GM19468 (cell line): ENCODE results near the gene RPS25.
"Not testable (repeated sequence)": the region's sequence is repeated elsewhere in the genome, so short reads cannot be mapped to it uniquely, and the experiment has no call there.

ENCODE experiments used
- ATAC-seq: cut with Tn5 transposase; IDR thresholded peaks from one replicate; pipeline ENCODE4 v1.9.1; 2021; ENCODE audit warnings: mild to moderate bottlenecking, moderate library complexity, moderate number of reproducible peaks; ENCODE audit not compliant: unreplicated experiment; ENCODE audit errors: extremely low read depth

RPS25 gene

GRCh38 chr11:119041821-119042514 is 23.8 kb upstream of the RPS25 start:
- no peak for ATAC-seq

GRCh38 chr11:119039471-119039870 is 21.3 kb upstream of the RPS25 start:
- not testable (repeated sequence) for ATAC-seq

- no peak for ATAC-seq
Measured at GRCh38 chr11:119038884-119039283, 20.7 kb upstream of the RPS25 start.

GRCh38 chr11:119034813-119035212 is 16.7 kb upstream of the RPS25 start:
- ATAC-seq = no peak

- ATAC-seq = not testable (repeated sequence)
Measured at GRCh38 chr11:119033421-119033820, 15.3 kb upstream of the RPS25 start.

- ATAC-seq = no peak
Measured at GRCh38 chr11:119031912-119032280, 13.8 kb upstream of the RPS25 start.

GRCh38 chr11:119030329-119031047 is 12.3 kb upstream of the RPS25 start, which contains the start of gene SLC37A4:
Gene SLC37A4 (minus strand): TSS chr11:119030877.
- ATAC-seq = peak; percentile 96

- no peak for ATAC-seq
Measured at GRCh38 chr11:119030029-119030328, 11.8 kb upstream of the RPS25 start.

- no peak for ATAC-seq
Measured at GRCh38 chr11:119029340-119030028, 11.3 kb upstream of the RPS25 start.

GRCh38 chr11:119029069-119029339 is 10.9 kb upstream of the RPS25 start:
- no peak for ATAC-seq

GRCh38 chr11:119028346-119029068 is 10.4 kb upstream of the RPS25 start:
- ATAC-seq = no peak

- no peak for ATAC-seq
Measured at GRCh38 chr11:119027561-119028345, 9.6 kb upstream of the RPS25 start.

- ATAC-seq = no peak
Measured at GRCh38 chr11:119026970-119027369, 8.8 kb upstream of the RPS25 start.

- no peak for ATAC-seq
Measured at GRCh38 chr11:119025978-119026766, 8.0 kb upstream of the RPS25 start.

- no peak for ATAC-seq
Measured at GRCh38 chr11:119025541-119025940, 7.4 kb upstream of the RPS25 start.

GRCh38 chr11:119025099-119025473 is 6.9 kb upstream of the RPS25 start:
- no peak for ATAC-seq

GRCh38 chr11:119024430-119025098 is 6.4 kb upstream of the RPS25 start:
- ATAC-seq = no peak

GRCh38 chr11:119023741-119024140 is 5.6 kb upstream of the RPS25 start:
- no peak for ATAC-seq

- no peak for ATAC-seq
Measured at GRCh38 chr11:119021631-119022030, 3.5 kb upstream of the RPS25 start.
